Measurements from ENCODE around the gene JAZF1.

DNA sequence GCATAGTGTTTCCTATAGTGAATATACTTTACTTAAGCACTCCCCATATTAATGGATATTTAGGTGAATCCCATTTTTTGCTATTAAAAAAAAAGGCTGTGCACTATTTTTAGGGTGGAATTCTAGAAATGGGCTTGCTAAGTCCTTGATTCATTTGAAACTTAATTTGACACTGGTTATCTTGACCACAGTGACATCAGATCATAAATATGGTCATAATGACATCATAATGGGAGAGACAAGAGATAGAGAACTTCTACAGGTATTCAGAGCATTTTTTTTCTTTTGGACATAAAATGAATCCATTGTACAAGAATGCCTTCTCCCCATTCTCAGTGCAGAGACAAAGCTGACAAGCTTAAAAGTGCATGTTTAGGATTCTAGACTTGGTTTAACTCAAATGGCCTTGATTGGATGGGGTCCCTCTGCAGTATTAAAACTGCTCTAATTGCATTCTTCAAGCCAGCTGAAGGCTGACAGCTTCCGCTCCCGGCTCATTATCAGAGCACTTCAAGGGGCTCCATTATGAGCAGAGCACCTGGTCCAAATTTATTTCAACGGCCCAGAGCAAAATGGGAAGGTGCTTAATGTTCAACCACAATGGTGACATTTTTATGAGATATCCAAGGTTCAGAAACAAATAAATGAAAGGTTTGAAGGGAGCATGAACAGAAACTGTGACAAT is 104.8 kb downstream of the JAZF1 start:
- TF ChIP-seq, protein P1, sequence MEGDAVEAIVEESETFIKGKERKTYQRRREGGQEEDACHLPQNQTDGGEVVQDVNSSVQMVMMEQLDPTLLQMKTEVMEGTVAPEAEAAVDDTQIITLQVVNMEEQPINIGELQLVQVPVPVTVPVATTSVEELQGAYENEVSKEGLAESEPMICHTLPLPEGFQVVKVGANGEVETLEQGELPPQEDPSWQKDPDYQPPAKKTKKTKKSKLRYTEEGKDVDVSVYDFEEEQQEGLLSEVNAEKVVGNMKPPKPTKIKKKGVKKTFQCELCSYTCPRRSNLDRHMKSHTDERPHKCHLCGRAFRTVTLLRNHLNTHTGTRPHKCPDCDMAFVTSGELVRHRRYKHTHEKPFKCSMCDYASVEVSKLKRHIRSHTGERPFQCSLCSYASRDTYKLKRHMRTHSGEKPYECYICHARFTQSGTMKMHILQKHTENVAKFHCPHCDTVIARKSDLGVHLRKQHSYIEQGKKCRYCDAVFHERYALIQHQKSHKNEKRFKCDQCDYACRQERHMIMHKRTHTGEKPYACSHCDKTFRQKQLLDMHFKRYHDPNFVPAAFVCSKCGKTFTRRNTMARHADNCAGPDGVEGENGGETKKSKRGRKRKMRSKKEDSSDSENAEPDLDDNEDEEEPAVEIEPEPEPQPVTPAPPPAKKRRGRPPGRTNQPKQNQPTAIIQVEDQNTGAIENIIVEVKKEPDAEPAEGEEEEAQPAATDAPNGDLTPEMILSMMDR (conservative IDR thresholded peaks at IDR 0.05), result no peak
- no peak for TF ChIP-seq EZH2 (IDR thresholded peaks at IDR 0.05; ENCODE audit: low read depth)

Measured in PC-9 (cell line).